ENCODE measurements around the gene FOXRED2.
"Not testable (repeated sequence)": the region's sequence is repeated elsewhere in the genome, so short reads cannot be mapped to it uniquely, and the experiment has no call there.

- TF ChIP-seq CTCF (conservative IDR thresholded peaks at IDR 0.05; ENCODE audit: low read depth, low read length); EZH2 (IDR thresholded peaks at IDR 0.05; ENCODE audit: borderline replicate concordance, low read depth, low read length, poor library complexity, severe bottlenecking): not testable (repeated sequence)
Observed at GRCh38 chr22:36533320-36533719, 26.5 kb upstream of the FOXRED2 start.
